ENCODE measurements around the gene MICAL2.

Gene MICAL2

DNA sequence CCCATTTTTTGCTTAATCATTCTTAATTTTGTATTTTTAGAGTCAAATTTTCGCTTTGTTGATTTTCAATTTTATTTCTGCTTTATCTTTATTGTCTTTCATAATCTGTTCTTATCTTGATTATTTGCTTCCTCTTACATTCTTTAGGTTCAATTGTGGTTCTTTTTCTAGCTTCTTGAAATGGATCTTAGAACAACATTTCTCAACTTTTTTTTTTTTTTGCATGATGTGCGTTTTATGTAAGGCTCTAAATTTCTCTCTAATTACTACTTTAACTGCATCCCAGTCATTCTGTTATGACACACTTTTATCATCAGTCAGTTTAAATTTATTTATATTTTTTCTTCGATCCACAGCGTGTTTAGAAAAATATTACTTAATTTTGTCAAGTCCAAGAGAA, 201.7 kb downstream of the MICAL2 start:
- DNase-seq (ENCODE audit: low read depth): no peak
- TF ChIP-seq, protein P1, sequence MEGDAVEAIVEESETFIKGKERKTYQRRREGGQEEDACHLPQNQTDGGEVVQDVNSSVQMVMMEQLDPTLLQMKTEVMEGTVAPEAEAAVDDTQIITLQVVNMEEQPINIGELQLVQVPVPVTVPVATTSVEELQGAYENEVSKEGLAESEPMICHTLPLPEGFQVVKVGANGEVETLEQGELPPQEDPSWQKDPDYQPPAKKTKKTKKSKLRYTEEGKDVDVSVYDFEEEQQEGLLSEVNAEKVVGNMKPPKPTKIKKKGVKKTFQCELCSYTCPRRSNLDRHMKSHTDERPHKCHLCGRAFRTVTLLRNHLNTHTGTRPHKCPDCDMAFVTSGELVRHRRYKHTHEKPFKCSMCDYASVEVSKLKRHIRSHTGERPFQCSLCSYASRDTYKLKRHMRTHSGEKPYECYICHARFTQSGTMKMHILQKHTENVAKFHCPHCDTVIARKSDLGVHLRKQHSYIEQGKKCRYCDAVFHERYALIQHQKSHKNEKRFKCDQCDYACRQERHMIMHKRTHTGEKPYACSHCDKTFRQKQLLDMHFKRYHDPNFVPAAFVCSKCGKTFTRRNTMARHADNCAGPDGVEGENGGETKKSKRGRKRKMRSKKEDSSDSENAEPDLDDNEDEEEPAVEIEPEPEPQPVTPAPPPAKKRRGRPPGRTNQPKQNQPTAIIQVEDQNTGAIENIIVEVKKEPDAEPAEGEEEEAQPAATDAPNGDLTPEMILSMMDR (IDR thresholded peaks at IDR 0.05; ENCODE audit: low read depth, low read length, missing control alignments): no peak
- H3K4me3 ChIP-seq (ENCODE audit: low read depth, low read length): no peak overlapping the region
- in situ Hi-C loops (cut with HindIII; ENCODE audit: low sequenced_read_pairs): no loop called here
